GM19452 (cell line): Measurements from ENCODE around the gene WWC1.

Experiments
- ATAC-seq: cut with Tn5 transposase; IDR thresholded peaks from one replicate; pipeline ENCODE4 v1.9.1; 2021; ENCODE audit not compliant: unreplicated experiment

The WWC1 gene

GRCh38 chr5:168474319-168474718 lies 182.9 kb downstream of the WWC1 start:
- ATAC-seq: no peak

- no peak for ATAC-seq
Observed at GRCh38 chr5:168477060-168477459, 185.6 kb downstream of the WWC1 start.

- ATAC-seq: no peak
Observed at GRCh38 chr5:168479166-168479565, 187.7 kb downstream of the WWC1 start.

- ATAC-seq: no peak
Observed at GRCh38 chr5:168480601-168481000, 189.2 kb downstream of the WWC1 start.

- peak; percentile 94 for ATAC-seq
Observed at GRCh38 chr5:168481330-168481788, 189.9 kb downstream of the WWC1 start.

- no peak for ATAC-seq
Observed at GRCh38 chr5:168482361-168482760, 190.9 kb downstream of the WWC1 start.

- peak; percentile 83 for ATAC-seq
Observed at GRCh38 chr5:168486136-168486879, 194.9 kb downstream of the WWC1 start, which contains the start of gene RARS1. Gene RARS1 (plus strand): TSS chr5:168486471. CDS start chr5:168486499, 28 bp downstream.

GRCh38 chr5:168489059-168489458 lies 197.6 kb downstream of the WWC1 start:
- no peak for ATAC-seq

- no peak for ATAC-seq
Observed at GRCh38 chr5:168494057-168494555, 202.7 kb downstream of the WWC1 start.

GRCh38 chr5:168502563-168503237 lies 211.3 kb downstream of the WWC1 start:
- ATAC-seq: no peak

- no peak for ATAC-seq
Observed at GRCh38 chr5:168513861-168514428, 222.5 kb downstream of the WWC1 start.
